ENCODE data around the gene TTC9C. TPM values are rescaled to one million over a fixed set of nuclear protein-coding genes. Genes with fewer than 3 reads are reported as not detected.

Gene TTC9C
- total RNA-seq, 2 donors from 2014 or later = 67.3 to 68.9 TPM

- peaks cover 48% of the 10 kb centered on the region for H3K4me1 Mint-ChIP-seq (ENCODE audit: low read depth)
These were observed 22.9 kb upstream of the TTC9C start for GRCh38 chr11:62705413-62705812.

GRCh38 chr11:62705880-62706849 is 22.1 kb upstream of the TTC9C start:
- peaks cover 51% of the 10 kb centered on the region for H3K4me1 Mint-ChIP-seq (ENCODE audit: low read depth)
- no peaks in the 10 kb centered on the region for H3K27me3 Mint-ChIP-seq (ENCODE audit: low read depth)
- peak overlapping the region; percentile 96 for H3K4me3 Mint-ChIP-seq
- H3K9me3 Mint-ChIP-seq = no peaks in the 10 kb centered on the region
- peak; percentile 78 to 79 for ATAC-seq (replicated peaks in 1 of 2)
- peaks cover 1 to 11% of the 10 kb centered on the region in 2 donors for H3K36me3 Mint-ChIP-seq (ENCODE audit: insufficient read depth in 2 of 2)
- no peak overlapping the region for H3K27ac Mint-ChIP-seq
- peak; percentile 93 to 95 for DNase-seq

More at GRCh38 chr11:62705413-62705812, 22.9 kb upstream of the TTC9C start:
- Mint-ChIP-seq H3K36me3 (ENCODE audit: insufficient read depth in 2 of 2) (peaks cover 1 to 10% of the 10 kb centered on the region in 2 donors), H3K4me3 (peak overlapping the region; percentile 96), H3K27me3 (ENCODE audit: low read depth) (no peaks in the 10 kb centered on the region), H3K9me3 (no peaks in the 10 kb centered on the region), H3K27ac (no peak overlapping the region)
- ATAC-seq (replicated peaks in 1 of 2) (no peak), DNase-seq (no peak)

GRCh38 chr11:62706850-62707247 is 21.4 kb upstream of the TTC9C start:
- Mint-ChIP-seq H3K27me3 (ENCODE audit: low read depth) (no peaks in the 10 kb centered on the region), H3K27ac (no peak overlapping the region), H3K9me3 (no peaks in the 10 kb centered on the region), H3K4me3 (peak overlapping the region; percentile 68 to 96), H3K36me3 (ENCODE audit: insufficient read depth in 2 of 2) (peaks cover 1 to 11% of the 10 kb centered on the region in 2 donors), H3K4me1 (ENCODE audit: low read depth) (peaks cover 51% of the 10 kb centered on the region)
- ATAC-seq (replicated peaks in 1 of 2) = no peak
- no peak for DNase-seq

GRCh38 chr11:62707277-62707861 is 20.9 kb upstream of the TTC9C start, which contains the start of the genes BSCL2 and GNG3:
Gene BSCL2, minus strand, starts transcription at chr11:62707424. Its CDS starts 229 bp downstream, at chr11:62707195.
Gene GNG3, plus strand, starts transcription at chr11:62707676. Its CDS starts 620 bp downstream, at chr11:62708296.
- Mint-ChIP-seq H3K4me1 (ENCODE audit: low read depth) (peaks cover 55% of the 10 kb centered on the region), H3K36me3 (ENCODE audit: insufficient read depth in 2 of 2) (peaks cover 0 to 10% of the 10 kb centered on the region in 2 donors), H3K9me3 (no peaks in the 10 kb centered on the region), H3K27me3 (ENCODE audit: low read depth) (no peaks in the 10 kb centered on the region), H3K4me3 (peak within 1 kb of the TSS; percentile 89 to 96), H3K27ac (no peak within 1 kb of the TSS)
- no peak for ATAC-seq (replicated peaks in 1 of 2)
- peak in 1 of 2 donors; percentile 11 for DNase-seq

GRCh38 chr11:62708392-62708791 is 19.9 kb upstream of the TTC9C start:
- no peaks in the 10 kb centered on the region for H3K27me3 Mint-ChIP-seq (ENCODE audit: low read depth)

GRCh38 chr11:62708793-62709192 is 19.5 kb upstream of the TTC9C start:
- peaks cover 0 to 14% of the 10 kb centered on the region in 2 donors for H3K36me3 Mint-ChIP-seq (ENCODE audit: insufficient read depth in 2 of 2)
- DNase-seq = peak; percentile 64 to 65
- H3K9me3 Mint-ChIP-seq = no peaks in the 10 kb centered on the region
- H3K27ac Mint-ChIP-seq = peak overlapping the region; percentile 93
- peak overlapping the region; percentile 89 for H3K4me3 Mint-ChIP-seq
- no peaks in the 10 kb centered on the region for H3K27me3 Mint-ChIP-seq (ENCODE audit: low read depth)
- ATAC-seq (replicated peaks in 1 of 2) = peak; percentile 42 to 49
- peaks cover 69% of the 10 kb centered on the region for H3K4me1 Mint-ChIP-seq (ENCODE audit: low read depth)

More at GRCh38 chr11:62708392-62708791, 19.9 kb upstream of the TTC9C start:
- no peak for ATAC-seq (replicated peaks in 1 of 2)
- peaks cover 0 to 14% of the 10 kb centered on the region in 2 donors for H3K36me3 Mint-ChIP-seq (ENCODE audit: insufficient read depth in 2 of 2)
- H3K9me3 Mint-ChIP-seq = no peaks in the 10 kb centered on the region
- peak overlapping the region; percentile 93 for H3K27ac Mint-ChIP-seq
- peak overlapping the region; percentile 89 for H3K4me3 Mint-ChIP-seq
- no peak for DNase-seq
- peaks cover 65% of the 10 kb centered on the region for H3K4me1 Mint-ChIP-seq (ENCODE audit: low read depth)

- peak; percentile 96 to 97 for DNase-seq
These were observed 18.9 kb upstream of the TTC9C start for GRCh38 chr11:62709247-62710000.

GRCh38 chr11:62710001-62710345 is 18.3 kb upstream of the TTC9C start:
- DNase-seq = peak in 1 of 2 donors; percentile 23
- ATAC-seq (replicated peaks in 1 of 2) = no peak
- Mint-ChIP-seq H3K36me3 (ENCODE audit: insufficient read depth in 2 of 2) (peaks cover 0 to 17% of the 10 kb centered on the region in 2 donors), H3K27me3 (ENCODE audit: low read depth) (no peaks in the 10 kb centered on the region), H3K9me3 (no peaks in the 10 kb centered on the region), H3K4me1 (ENCODE audit: low read depth) (peaks cover 80% of the 10 kb centered on the region), H3K4me3 (peak overlapping the region; percentile 89), H3K27ac (peak overlapping the region; percentile 93)

More at GRCh38 chr11:62709247-62710000, 18.9 kb upstream of the TTC9C start:
- peak; percentile 77 to 79 for ATAC-seq (replicated peaks in 1 of 2)
- Mint-ChIP-seq H3K27ac (peak overlapping the region; percentile 93), H3K36me3 (ENCODE audit: insufficient read depth in 2 of 2) (peaks cover 0 to 17% of the 10 kb centered on the region in 2 donors), H3K9me3 (no peaks in the 10 kb centered on the region), H3K27me3 (ENCODE audit: low read depth) (no peaks in the 10 kb centered on the region), H3K4me1 (ENCODE audit: low read depth) (peaks cover 75% of the 10 kb centered on the region), H3K4me3 (peak overlapping the region; percentile 89)

GRCh38 chr11:62712276-62712812 is 15.9 kb upstream of the TTC9C start:
- Mint-ChIP-seq H3K27me3 (ENCODE audit: low read depth) (no peaks in the 10 kb centered on the region), H3K9me3 (no peaks in the 10 kb centered on the region), H3K27ac (peak overlapping the region; percentile 98), H3K4me1 (ENCODE audit: low read depth) (peaks cover 69% of the 10 kb centered on the region), H3K4me3 (peak overlapping the region; percentile 59 to 85), H3K36me3 (ENCODE audit: insufficient read depth in 2 of 2) (peaks cover 0 to 23% of the 10 kb centered on the region in 2 donors)
- no peak for DNase-seq
- no peak for ATAC-seq (replicated peaks in 1 of 2)

GRCh38 chr11:62712861-62713260 is 15.4 kb upstream of the TTC9C start:
- peaks cover 65% of the 10 kb centered on the region for H3K4me1 Mint-ChIP-seq (ENCODE audit: low read depth)
- H3K36me3 Mint-ChIP-seq (ENCODE audit: insufficient read depth in 2 of 2) = peaks cover under 1 to 26% of the 10 kb centered on the region in 2 donors
- no peak for ATAC-seq (replicated peaks in 1 of 2)
- H3K27ac Mint-ChIP-seq = peak overlapping the region; percentile 98
- no peaks in the 10 kb centered on the region for H3K9me3 Mint-ChIP-seq
- no peaks in the 10 kb centered on the region for H3K27me3 Mint-ChIP-seq (ENCODE audit: low read depth)
- H3K4me3 Mint-ChIP-seq = peak overlapping the region; percentile 59 to 85
- no peak for DNase-seq

GRCh38 chr11:62713343-62713742 is 14.9 kb upstream of the TTC9C start:
- Mint-ChIP-seq H3K4me1 (ENCODE audit: low read depth) (peaks cover 65% of the 10 kb centered on the region), H3K36me3 (ENCODE audit: insufficient read depth in 2 of 2) (peaks cover 4 to 31% of the 10 kb centered on the region in 2 donors), H3K9me3 (no peaks in the 10 kb centered on the region), H3K4me3 (peak overlapping the region in 1 of 2 donors; percentile 85), H3K27me3 (ENCODE audit: low read depth) (no peaks in the 10 kb centered on the region), H3K27ac (peak overlapping the region; percentile 98)
- ATAC-seq (replicated peaks in 1 of 2) = no peak
- no peak for DNase-seq
